ENCODE results near the gene TAF6.

DNA sequence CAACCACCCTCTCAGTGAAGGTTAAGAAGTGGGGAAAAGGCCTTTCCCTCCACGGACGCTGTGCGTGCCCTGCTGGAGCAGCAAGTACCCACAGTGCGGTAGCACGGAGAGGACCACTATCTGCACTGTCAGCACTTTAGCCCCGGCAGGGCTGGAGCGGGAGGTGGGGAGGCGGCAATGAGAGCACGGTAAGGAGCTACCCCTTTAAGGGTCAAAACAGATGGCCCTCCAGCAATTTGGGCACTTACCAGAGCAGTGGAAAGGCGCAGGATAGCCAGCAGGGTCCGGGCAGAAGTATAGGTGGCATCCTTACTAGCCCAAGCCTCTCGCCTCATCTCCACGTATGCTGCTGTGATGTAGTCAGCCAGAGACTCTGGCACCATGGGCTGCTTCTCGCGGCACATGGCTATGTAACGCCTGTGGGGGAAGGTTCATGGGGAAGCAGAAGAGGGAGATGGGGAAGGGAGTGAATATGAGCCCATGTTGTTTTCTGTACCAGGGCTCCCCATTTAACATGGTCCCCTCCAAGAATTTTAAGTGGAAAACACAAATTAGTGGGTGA lies 25.2 kb downstream of the TAF6 start:
- TF ChIP-seq CTCF (IDR thresholded peaks at IDR 0.05 in 8 of 11, conservative IDR thresholded peaks at IDR 0.05 in 3 of 11) (no peak), POLR2A (IDR thresholded peaks at IDR 0.05) (no peak), POLR2AphosphoS5 (IDR thresholded peaks at IDR 0.05) (peak; percentile 24 to 58 (median 48))

All from spleen (tissue), 7 donors.